Colonic mucosa (tissue), 4 donors: ENCODE results near the gene TENM4. TPM values are rescaled to one million over a fixed set of nuclear protein-coding genes. Genes with fewer than 3 reads are reported as not detected.
A peak's percentile ranks its signal among the peaks of the same experiment; 100 is the strongest.

Experiments
- DNase-seq: peaks from one replicate; pipeline ENCODE4 v3.0.0-alpha.2; 2020
- H3K27ac ChIP-seq: fragments of 200-600 bp; one replicate; pipeline ENCODE4 v1.8.0; 2021
- H3K27me3 ChIP-seq: fragments of 200-600 bp; one replicate; pipeline ENCODE4 v1.8.0; 2021
- H3K36me3 ChIP-seq: fragments of 200-600 bp; one replicate; pipeline ENCODE4 v1.8.0; 2021
- H3K4me1 ChIP-seq: fragments of 200-600 bp; one replicate; pipeline ENCODE4 v1.8.0; 2021; ENCODE audit warnings: mild to moderate bottlenecking
- H3K4me3 ChIP-seq: fragments of 200-600 bp; one replicate; pipeline ENCODE4 v1.8.0; 2021
- H3K9ac ChIP-seq, 2 donors: one replicate each; pipeline ENCODE4 v1.7.0; 2013; ENCODE audit warnings: control low read depth in 2 of 2, low read depth in 2 of 2, low read length in 2 of 2
- H3K9me3 ChIP-seq: fragments of 200-600 bp; one replicate; pipeline ENCODE4 v1.8.0; 2021
- intact Hi-C: fragments of 100-400 bp; cut with DNase I; formaldehyde crosslinking; loops from one replicate; pipeline ENCODE4 v1.14.1; 2022
- total RNA-seq, 2 donors: library from RNA; stranded (reverse); fragmentation: NEBNext Ultra II Directional in 1 of 2; extraction: Animal tissue kit (Norgen Biotek cat#: 25700) in 1 of 2; gene quantifications; one replicate each; pipeline ENCODE4 v1.2.1, GENCODE V29; 2021
- TF ChIP-seq, protein P1 (sequence below): fragments of 200-600 bp; IDR thresholded peaks from one replicate; pipeline ENCODE4 v1.8.0; 2022; ENCODE audit warnings: antibody characterized with exemption, mild to moderate bottlenecking
- donor health status: healthy.
- donor health status: DM: no; HTN: no; CAD: no.
- donor health status: DM: no; HTN: no; CAD: no.

Gene TENM4
- total RNA-seq, 2 donors from 2014 or later: 0.48 to 1.2 TPM

DNA sequence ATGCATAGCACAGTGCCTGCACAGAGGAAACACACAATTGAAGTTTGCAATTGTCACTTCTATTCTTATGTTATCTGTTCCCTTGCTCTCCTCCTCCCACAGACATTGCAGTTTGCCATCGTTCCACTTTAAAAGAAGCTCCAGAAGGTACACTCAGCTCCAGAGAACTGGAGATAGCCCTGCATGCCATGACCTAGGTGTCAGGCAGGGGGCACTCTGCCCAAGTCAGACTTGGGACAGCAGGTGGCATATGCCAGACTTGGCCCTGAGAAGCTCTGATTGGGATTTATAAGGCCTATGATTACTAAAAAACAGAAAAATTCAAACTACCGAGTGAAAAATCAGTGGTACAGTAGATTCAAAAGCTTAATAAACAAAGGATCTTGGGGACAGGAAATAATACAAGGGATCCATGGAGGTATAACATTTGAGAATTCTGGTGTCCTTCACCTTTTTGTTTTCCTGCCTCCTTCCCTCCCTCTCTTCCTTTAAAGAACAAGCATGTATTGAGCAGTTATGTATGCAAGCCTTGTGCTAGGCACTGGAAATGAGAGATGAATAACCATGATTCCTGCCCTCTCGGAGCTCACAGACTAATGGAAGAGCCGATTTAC lies 40.0 kb downstream of the TENM4 start:
- no peaks in the 10 kb centered on the region for H3K9me3 ChIP-seq
- H3K4me1 ChIP-seq: no peaks in the 10 kb centered on the region
- H3K27me3 ChIP-seq: no peaks in the 10 kb centered on the region
- TF ChIP-seq, protein P1, sequence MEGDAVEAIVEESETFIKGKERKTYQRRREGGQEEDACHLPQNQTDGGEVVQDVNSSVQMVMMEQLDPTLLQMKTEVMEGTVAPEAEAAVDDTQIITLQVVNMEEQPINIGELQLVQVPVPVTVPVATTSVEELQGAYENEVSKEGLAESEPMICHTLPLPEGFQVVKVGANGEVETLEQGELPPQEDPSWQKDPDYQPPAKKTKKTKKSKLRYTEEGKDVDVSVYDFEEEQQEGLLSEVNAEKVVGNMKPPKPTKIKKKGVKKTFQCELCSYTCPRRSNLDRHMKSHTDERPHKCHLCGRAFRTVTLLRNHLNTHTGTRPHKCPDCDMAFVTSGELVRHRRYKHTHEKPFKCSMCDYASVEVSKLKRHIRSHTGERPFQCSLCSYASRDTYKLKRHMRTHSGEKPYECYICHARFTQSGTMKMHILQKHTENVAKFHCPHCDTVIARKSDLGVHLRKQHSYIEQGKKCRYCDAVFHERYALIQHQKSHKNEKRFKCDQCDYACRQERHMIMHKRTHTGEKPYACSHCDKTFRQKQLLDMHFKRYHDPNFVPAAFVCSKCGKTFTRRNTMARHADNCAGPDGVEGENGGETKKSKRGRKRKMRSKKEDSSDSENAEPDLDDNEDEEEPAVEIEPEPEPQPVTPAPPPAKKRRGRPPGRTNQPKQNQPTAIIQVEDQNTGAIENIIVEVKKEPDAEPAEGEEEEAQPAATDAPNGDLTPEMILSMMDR: peak; percentile 60
- H3K9ac ChIP-seq: no peak overlapping the region
- H3K36me3 ChIP-seq: no peaks in the 10 kb centered on the region
- H3K27ac ChIP-seq: no peak overlapping the region
- peak; percentile 40 for DNase-seq
- intact Hi-C loops: loop anchor here (2.0 kb wide), 1 partner anchor 92 kb away; no protein-coding TSS in a partner anchor
- H3K4me3 ChIP-seq: no peak overlapping the region

DNA sequence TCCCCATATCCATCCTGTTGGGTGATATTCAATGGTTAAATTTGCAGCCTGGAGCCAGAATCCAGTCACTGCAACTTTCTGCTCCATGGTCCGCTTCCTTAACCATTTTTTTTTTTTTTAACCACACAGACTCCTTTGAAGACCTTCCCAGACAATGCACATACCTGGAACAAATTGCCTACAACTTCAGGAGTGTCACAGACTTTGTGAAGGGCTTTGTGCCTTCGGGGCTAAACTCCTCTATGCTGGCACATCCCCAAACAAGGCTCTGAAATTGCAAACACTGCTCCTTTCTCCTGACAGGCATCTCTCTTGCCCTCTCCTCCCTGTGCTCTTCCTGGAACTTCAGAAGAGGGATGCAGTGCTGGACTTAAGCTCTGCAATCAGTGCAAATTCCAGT lies 40.6 kb downstream of the TENM4 start:
- DNase-seq: no peak
- Histone ChIP-seq H3K36me3 (no peaks in the 10 kb centered on the region), H3K27ac (no peak overlapping the region), H3K4me1 (no peaks in the 10 kb centered on the region), H3K4me3 (no peak overlapping the region), H3K9ac (no peak overlapping the region), H3K27me3 (no peaks in the 10 kb centered on the region), H3K9me3 (no peaks in the 10 kb centered on the region)
- TF ChIP-seq, protein P1: no peak
- intact Hi-C loops: loop anchor here (2.0 kb wide), 1 partner anchor 93 kb away; no protein-coding TSS in a partner anchor

DNA sequence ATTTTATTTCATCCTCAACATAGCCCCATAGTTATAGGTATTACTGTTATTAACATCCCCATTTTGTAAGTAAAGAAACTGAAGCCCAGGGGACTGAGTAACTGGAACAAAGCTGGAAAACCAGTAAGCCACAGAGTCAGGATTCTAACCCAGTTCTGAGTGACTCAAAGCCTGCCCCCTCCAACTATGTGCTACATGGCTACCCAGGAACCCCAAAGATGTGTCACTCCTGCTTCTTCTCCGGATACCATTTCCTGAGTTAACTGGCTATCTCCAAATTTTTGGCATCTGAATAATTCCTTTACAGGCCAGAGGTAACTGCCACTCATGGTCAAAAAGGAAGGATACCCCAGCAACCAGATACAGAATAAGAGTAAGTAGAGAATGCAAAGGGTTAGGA lies 43.6 kb downstream of the TENM4 start:
- TF ChIP-seq, protein P1: no peak
- H3K27me3 ChIP-seq: no peaks in the 10 kb centered on the region
- H3K4me3 ChIP-seq: no peak overlapping the region
- intact Hi-C loops: no loop called here
- no peaks in the 10 kb centered on the region for H3K9me3 ChIP-seq
- no peak overlapping the region for H3K27ac ChIP-seq
- no peak for DNase-seq
- H3K36me3 ChIP-seq: no peaks in the 10 kb centered on the region
- H3K4me1 ChIP-seq: no peaks in the 10 kb centered on the region
- H3K9ac ChIP-seq: no peak overlapping the region

DNA sequence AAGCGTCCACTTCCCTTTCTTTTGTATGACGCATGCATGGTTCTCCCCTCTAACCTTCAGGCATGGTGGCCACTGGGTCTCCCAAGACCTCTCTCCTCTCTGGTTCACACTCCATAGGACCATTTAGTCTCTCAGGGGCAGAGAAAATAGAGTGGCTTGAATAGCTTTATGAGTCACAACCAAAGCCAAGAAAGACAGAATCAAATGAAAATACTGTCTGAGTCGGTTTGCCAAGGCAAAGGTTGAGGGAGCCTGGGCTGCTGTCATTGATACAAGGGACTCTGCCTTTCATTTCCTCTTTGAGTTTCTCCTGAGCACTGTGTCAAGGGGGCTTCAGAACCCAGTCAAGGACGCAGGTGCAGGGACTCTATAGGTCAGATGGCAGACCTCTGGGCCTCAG lies 44.2 kb downstream of the TENM4 start:
- no peak for DNase-seq

DNA sequence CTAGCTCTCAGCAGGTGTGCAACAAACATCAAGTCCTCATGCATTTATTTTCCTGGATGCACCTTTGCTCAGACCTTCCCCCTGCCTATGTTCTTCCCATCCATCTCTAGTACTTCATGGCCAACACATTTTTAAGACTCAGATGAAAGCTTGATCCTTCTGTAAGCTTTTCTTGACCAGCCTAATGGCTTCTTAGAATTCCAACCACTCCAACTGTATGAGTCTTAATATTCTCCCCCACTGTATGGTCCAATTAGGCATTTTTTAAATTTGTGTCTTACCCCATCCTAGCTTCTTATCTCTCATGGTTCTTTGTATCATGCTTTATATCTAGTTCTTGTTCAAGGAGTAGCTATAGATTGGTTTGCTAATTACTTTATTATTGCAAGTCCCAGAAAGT lies 44.8 kb downstream of the TENM4 start:
- intact Hi-C loops: no loop called here
- no peak for DNase-seq
- no peak overlapping the region for H3K27ac ChIP-seq
- H3K36me3 ChIP-seq: no peaks in the 10 kb centered on the region
- no peak overlapping the region for H3K4me3 ChIP-seq
- H3K4me1 ChIP-seq: no peaks in the 10 kb centered on the region
- H3K9ac ChIP-seq: no peak overlapping the region
- H3K27me3 ChIP-seq: no peaks in the 10 kb centered on the region
- H3K9me3 ChIP-seq: no peaks in the 10 kb centered on the region
- TF ChIP-seq, protein P1: no peak

More for the DNA sequence above, 44.2 kb downstream of the TENM4 start:
- H3K9ac ChIP-seq: no peak overlapping the region
- no peak overlapping the region for H3K4me3 ChIP-seq
- H3K4me1 ChIP-seq: no peaks in the 10 kb centered on the region
- H3K9me3 ChIP-seq: no peaks in the 10 kb centered on the region
- no peaks in the 10 kb centered on the region for H3K36me3 ChIP-seq
- TF ChIP-seq, protein P1: no peak
- H3K27ac ChIP-seq: no peak overlapping the region
- H3K27me3 ChIP-seq: no peaks in the 10 kb centered on the region
- intact Hi-C loops: no loop called here
